ENCODE results near the gene OR52B2. TPM values are rescaled to one million over a fixed set of nuclear protein-coding genes. Genes with fewer than 3 reads are reported as not detected.

OR52B2 gene
- total RNA-seq, 1 experiment from 2014 or later: not detected

GRCh38 chr11:6214530-6214929 lies 44.4 kb upstream of the OR52B2 start:
- no TSS peak for BruUV-seq (replicated peaks)
- ChIA-PET CTCF (interaction anchor here (1.2 to 2.1 kb wide), 3 partner anchors 37 to 101 kb away, joined by 5 to 10 read pairs (median 6); no protein-coding TSS in a partner anchor), POLR2A (no interaction called here)
- Mint-ChIP-seq H3K27me3 (ENCODE audit: insufficient read depth, unreplicated experiment) (no peaks in the 10 kb centered on the region), H3K4me1 (ENCODE audit: insufficient read depth, unreplicated experiment) (peaks cover 7% of the 10 kb centered on the region), H3K4me3 (ENCODE audit: unreplicated experiment) (no peak overlapping the region), H3K27ac (ENCODE audit: low read depth, unreplicated experiment) (no peak overlapping the region), H3K36me3 (ENCODE audit: insufficient read depth, unreplicated experiment) (peaks cover 33% of the 10 kb centered on the region), H3K9me3 (ENCODE audit: unreplicated experiment) (no peaks in the 10 kb centered on the region)
- TF ChIP-seq CTCF (IDR thresholded peaks at IDR 0.05; ENCODE audit: unreplicated experiment): no peak
- no peak for DNase-seq (ENCODE audit: unreplicated experiment)
- intact Hi-C loops (cut with micrococcal nuclease): no loop called here

- no peak for TF ChIP-seq CTCF (IDR thresholded peaks at IDR 0.05; ENCODE audit: unreplicated experiment)
- ChIA-PET CTCF (no interaction called here), POLR2A (no interaction called here)
- Mint-ChIP-seq H3K27ac (ENCODE audit: low read depth, unreplicated experiment) (no peak overlapping the region), H3K36me3 (ENCODE audit: insufficient read depth, unreplicated experiment) (peaks cover 37% of the 10 kb centered on the region), H3K4me3 (ENCODE audit: unreplicated experiment) (no peak overlapping the region), H3K9me3 (ENCODE audit: unreplicated experiment) (no peaks in the 10 kb centered on the region), H3K27me3 (ENCODE audit: insufficient read depth, unreplicated experiment) (no peaks in the 10 kb centered on the region), H3K4me1 (ENCODE audit: insufficient read depth, unreplicated experiment) (no peaks in the 10 kb centered on the region)
- intact Hi-C loops (cut with micrococcal nuclease): no loop called here
- DNase-seq (ENCODE audit: unreplicated experiment): no peak
- BruUV-seq (replicated peaks): no TSS peak
Measured at GRCh38 chr11:6210274-6210955, 40.3 kb upstream of the OR52B2 start.

- Mint-ChIP-seq H3K4me1 (ENCODE audit: insufficient read depth, unreplicated experiment) (peaks cover 4% of the 10 kb centered on the region), H3K9me3 (ENCODE audit: unreplicated experiment) (no peaks in the 10 kb centered on the region), H3K4me3 (ENCODE audit: unreplicated experiment) (no peak overlapping the region), H3K27ac (ENCODE audit: low read depth, unreplicated experiment) (no peak overlapping the region), H3K27me3 (ENCODE audit: insufficient read depth, unreplicated experiment) (no peaks in the 10 kb centered on the region), H3K36me3 (ENCODE audit: insufficient read depth, unreplicated experiment) (peaks cover 37% of the 10 kb centered on the region)
- intact Hi-C loops (cut with micrococcal nuclease): no loop called here
- no peak for DNase-seq (ENCODE audit: unreplicated experiment)
- ChIA-PET POLR2A (no interaction called here), CTCF (no interaction called here)
- TF ChIP-seq CTCF (IDR thresholded peaks at IDR 0.05; ENCODE audit: unreplicated experiment): no peak
- BruUV-seq (replicated peaks): no TSS peak
Measured at GRCh38 chr11:6209801-6210200, 39.7 kb upstream of the OR52B2 start.

GRCh38 chr11:6206456-6207180 lies 36.5 kb upstream of the OR52B2 start:
- peaks cover 4% of the 10 kb centered on the region for H3K4me1 Mint-ChIP-seq (ENCODE audit: insufficient read depth, unreplicated experiment)
- no peak overlapping the region for H3K27ac Mint-ChIP-seq (ENCODE audit: low read depth, unreplicated experiment)
- no peak overlapping the region for H3K4me3 Mint-ChIP-seq (ENCODE audit: unreplicated experiment)
- no peak for TF ChIP-seq CTCF (IDR thresholded peaks at IDR 0.05; ENCODE audit: unreplicated experiment)
- H3K27me3 Mint-ChIP-seq (ENCODE audit: insufficient read depth, unreplicated experiment): no peaks in the 10 kb centered on the region
- no peaks in the 10 kb centered on the region for H3K9me3 Mint-ChIP-seq (ENCODE audit: unreplicated experiment)
- intact Hi-C loops (cut with micrococcal nuclease): no loop called here
- POLR2A ChIA-PET: no interaction called here
- peaks cover 37% of the 10 kb centered on the region for H3K36me3 Mint-ChIP-seq (ENCODE audit: insufficient read depth, unreplicated experiment)
- BruUV-seq (replicated peaks): no TSS peak
- CTCF ChIA-PET: interaction anchor here (0.6 to 1.8 kb wide), 5 partner anchors 43 to 183 kb away, joined by 3 to 10 read pairs (median 4); no protein-coding TSS in a partner anchor
- DNase-seq (ENCODE audit: unreplicated experiment): no peak

Data from MCF 10A (cell line).